ENCODE results near the gene SOCS3.
A peak's percentile ranks its signal among the peaks of the same experiment; 100 is the strongest.

The SOCS3 gene

DNA sequence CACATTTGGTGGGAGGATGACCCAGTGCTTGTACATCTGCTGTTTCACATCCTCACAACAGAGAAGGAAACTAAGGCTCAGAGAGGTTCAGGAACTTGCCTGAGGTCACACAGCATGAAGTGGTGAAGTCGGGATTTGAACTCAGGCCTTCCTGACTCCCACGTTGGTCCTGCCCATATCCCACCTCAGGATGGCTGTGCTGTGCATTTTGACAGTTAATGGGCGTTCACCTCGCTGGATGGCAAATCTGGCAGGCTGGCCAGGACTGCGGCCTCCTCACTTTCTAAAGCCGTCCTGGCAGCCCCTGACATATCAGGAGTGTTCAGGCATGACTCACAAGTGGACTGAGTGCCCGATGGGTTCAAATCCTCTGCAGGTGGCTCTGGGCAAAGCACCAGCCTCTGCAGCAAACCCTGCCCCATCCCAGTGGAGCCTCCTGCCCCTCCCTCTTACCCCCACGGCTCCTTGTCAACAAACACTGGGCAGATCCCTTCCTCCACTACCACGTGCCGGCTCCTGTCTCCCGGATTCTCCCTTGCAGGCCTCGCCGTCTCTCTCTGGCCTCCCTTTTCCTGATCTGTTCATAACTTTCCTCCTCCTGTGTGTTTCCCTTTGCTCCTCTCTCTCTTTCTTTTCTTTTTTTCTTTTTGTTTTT lies 29.2 kb downstream of the SOCS3 start:
- FAIRE-seq: no peak
- DNase-seq (ENCODE audit: insufficient read length, low spot score): peak; percentile 78
- TF ChIP-seq POLR2A (IDR thresholded peaks at IDR 0.05; ENCODE audit: low read depth, low read length): peak; percentile 19; the same call in 1 of the 2 replicates

DNA sequence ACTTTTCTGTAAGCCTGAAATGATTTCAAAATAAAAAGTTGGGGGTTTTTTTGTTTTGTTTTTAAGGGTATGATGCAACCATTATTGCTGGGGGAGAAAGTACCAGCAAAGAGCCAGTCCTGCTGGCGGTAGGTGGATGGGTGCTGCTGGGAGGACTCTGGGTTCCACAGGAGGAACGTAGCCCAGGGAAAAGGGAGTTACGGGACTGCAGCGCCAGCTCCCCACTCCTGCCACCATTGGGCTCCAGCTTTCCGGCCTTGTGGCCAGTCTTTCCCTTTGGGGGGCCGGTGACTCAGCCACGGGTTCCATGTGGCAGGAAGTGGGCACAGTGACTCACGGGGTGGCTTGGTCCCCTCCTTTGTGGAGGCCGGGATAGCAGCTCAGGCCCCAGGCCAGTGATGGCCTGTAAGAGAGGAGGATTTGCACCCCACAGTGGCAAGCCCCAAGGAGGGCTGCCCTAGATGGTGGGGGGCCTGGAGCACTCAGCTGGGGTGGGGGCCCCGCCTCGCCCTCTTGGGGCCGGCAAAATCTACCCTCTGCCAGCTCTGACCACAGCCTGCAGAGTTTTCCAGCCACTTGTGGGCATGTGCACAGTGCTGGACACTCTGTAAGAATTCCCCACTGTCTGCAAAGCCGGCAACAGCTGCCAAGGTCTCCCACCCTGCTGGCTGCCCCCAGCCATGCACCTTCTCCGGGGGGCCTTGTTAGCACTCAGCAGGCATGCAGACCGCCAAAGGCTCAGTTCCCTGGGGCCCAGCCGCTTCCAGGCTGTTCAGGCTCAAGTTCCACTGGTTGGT lies 30.4 kb downstream of the SOCS3 start:
- no peak for FAIRE-seq
- TF ChIP-seq POLR2A (IDR thresholded peaks at IDR 0.05; ENCODE audit: low read depth, low read length): no peak

DNA sequence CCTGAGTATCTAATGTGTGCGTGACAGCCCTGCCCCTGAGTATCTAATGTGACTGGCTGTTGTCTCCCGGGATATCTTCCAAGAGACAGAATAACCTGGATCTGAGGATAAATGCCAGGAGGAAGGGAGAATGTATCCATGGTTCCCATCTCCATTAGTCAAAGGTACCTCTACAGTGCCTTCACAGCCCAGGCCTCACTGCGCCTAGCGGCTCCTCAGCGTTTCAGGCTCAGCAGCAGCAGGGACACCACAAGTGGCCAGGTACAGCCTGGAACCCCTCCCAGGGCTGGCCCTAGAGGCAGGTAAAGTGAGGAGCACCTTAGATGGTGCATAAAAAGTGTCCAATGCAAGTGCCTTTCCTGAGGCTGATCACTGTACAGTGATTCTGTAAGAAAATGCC lies 32.0 kb downstream of the SOCS3 start:
- DNase-seq (ENCODE audit: insufficient read length, low spot score): no peak
- TF ChIP-seq POLR2A (IDR thresholded peaks at IDR 0.05; ENCODE audit: low read depth, low read length): no peak
- no peak for FAIRE-seq

More for the DNA sequence above, 30.4 kb downstream of the SOCS3 start:
- peak; percentile 86 for DNase-seq (ENCODE audit: insufficient read length, low spot score)

DNA sequence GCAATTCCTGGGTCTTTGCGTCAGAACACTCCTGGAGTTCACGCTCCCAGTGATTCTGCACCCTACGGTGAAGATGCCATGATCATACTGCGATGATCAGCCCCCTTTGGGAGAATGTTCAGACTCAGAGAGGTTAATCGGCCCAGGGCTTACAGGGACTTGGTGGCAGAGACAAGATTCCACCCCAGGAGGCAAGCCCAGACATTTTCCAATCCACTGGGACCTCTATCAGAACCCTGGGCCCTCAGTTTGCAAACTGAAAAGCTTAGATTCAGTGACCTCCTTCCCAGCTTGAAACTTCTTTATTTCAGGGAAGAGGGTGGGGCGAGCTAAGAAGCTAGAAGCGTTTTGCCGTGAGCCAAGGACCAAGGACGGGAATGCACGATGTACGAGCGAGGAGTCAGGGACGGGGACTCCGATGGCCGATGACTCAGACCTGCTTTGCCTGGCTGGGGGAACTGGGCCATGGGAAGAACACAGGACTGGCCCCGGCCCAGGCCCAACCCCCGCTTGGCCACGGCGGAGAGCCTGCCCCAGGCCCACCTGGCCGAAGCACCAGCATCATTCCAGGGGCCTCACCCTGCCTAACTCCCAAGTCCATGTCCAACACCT lies 34.7 kb downstream of the SOCS3 start:
- no peak for TF ChIP-seq POLR2A (IDR thresholded peaks at IDR 0.05; ENCODE audit: low read depth, low read length)
- FAIRE-seq (no peak), DNase-seq (ENCODE audit: insufficient read length, low spot score) (no peak)

DNA sequence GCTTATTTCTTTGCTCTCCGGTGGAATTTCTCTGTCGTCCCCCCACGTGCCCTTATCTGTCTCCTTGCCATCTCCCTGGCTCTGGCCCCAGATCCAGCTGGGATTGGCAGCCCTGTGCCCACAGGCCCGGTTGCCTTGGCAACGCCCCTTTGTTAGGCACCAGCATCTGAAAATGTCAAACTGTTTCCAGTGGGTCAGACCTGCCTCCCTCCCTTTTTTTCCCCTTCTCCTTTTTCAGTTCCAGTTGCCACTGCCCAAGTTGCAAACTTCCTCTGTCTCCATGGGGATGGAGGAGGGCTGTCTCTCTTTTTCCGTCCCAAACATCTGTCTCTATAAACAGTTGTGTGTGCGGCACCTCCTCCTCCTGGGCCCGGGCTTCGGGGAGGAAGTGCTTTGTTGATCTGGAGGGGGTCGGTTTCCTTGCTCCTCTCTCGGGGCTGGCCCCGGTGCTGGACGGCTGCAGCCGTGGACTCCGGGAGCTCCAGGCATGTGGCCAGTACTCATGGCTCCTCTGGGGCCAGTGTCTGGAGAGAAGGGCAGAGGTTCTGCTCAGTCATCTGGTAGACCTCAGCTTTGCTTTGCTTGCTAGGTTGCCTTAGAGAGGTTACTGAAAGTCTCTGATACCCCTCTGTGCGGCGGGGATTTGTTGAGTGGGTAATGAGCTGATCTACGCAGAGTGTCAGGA lies 35.3 kb downstream of the SOCS3 start:
- DNase-seq (ENCODE audit: insufficient read length, low spot score): no peak
- no peak for TF ChIP-seq POLR2A (IDR thresholded peaks at IDR 0.05; ENCODE audit: low read depth, low read length)
- no peak for FAIRE-seq

DNA sequence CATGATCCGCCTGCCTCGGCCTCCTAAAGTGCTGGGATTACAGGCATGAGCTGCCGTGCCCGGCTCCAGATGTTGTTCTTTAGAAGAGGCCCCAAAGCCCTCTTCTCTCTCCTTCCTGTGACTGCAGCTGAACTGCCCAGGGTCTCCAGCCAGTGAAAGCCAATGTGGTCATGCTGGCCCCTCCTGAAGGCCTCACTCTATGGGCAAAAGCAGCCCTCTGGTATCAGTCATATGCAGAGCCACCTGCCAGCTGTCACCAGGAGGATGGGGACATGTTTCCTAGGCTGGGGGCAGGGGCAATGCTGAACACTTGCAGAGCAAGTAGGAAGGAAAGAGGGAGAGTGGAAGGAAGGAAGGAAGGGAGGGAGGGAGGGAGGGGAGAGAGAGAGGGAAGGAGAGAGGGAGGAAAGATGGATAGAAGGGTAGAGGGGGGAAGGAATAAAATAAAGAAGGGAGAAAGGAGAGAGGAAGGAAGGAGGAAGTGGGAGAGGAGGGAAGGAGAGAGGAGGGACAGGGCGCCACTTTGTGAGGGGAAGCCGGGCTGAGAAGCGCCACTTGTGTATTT lies 36.0 kb downstream of the SOCS3 start:
- no peak for FAIRE-seq
- TF ChIP-seq POLR2A (IDR thresholded peaks at IDR 0.05; ENCODE audit: low read depth, low read length): no peak
- no peak for DNase-seq (ENCODE audit: insufficient read length, low spot score)

DNA sequence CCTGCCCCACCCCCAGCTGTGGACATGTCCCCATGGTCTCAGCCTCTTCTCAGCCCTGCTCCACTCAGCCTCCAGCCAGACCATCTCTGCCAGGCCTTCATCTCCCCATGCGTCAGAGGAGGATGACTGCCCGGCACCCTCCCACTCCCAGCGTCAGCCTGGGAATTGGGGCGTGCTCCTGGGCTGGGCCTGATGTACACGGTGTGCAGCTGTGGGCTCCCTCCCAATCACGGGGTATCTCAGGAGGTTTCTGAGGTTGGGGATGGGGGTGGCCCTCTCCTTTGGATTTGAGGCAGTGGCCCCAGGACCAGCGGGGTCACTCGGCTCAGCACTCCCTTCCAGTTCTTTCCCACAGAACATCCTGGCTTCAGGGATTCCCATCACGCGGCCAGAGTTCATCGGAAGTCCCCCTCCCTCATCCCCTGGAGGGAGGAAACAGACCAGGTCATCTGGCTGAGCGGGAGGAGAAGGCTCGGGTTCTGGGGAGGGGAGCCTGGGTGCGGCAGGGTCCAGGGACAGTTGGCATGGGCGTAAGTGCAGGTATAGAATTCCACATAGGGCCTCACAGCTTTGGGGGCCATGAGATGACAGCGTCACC lies 36.9 kb downstream of the SOCS3 start:
- FAIRE-seq (no peak), DNase-seq (ENCODE audit: insufficient read length, low spot score) (no peak)
- TF ChIP-seq POLR2A (IDR thresholded peaks at IDR 0.05; ENCODE audit: low read depth, low read length): no peak

DNA sequence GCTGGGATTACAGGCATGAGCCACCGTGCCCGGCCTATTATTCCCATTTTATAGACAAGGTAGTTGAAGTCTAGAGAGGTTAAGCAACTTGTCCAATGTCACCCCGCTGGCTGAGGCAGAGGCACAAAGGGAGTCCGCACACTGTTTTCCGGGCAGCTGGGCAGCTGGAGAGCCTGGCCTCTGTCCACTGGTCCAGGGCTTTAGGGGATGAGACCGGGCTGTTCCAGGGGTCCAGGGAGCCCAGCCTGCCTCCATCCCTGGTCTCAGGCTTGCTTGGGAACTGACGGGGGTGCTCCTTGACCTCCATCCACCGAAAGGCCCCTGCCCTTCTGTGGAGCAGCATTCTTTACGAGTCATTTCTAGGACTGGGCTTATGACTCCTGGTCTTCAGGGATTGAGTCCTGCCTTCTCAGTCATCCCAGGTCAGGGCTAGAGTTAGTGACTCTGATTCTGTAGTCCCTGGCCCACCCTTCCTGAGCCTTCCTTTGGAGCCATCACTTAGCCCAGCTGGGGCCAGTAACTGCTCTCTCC lies 37.5 kb downstream of the SOCS3 start:
- FAIRE-seq (no peak), DNase-seq (ENCODE audit: insufficient read length, low spot score) (no peak)
- no peak for TF ChIP-seq POLR2A (IDR thresholded peaks at IDR 0.05; ENCODE audit: low read depth, low read length)

DNA sequence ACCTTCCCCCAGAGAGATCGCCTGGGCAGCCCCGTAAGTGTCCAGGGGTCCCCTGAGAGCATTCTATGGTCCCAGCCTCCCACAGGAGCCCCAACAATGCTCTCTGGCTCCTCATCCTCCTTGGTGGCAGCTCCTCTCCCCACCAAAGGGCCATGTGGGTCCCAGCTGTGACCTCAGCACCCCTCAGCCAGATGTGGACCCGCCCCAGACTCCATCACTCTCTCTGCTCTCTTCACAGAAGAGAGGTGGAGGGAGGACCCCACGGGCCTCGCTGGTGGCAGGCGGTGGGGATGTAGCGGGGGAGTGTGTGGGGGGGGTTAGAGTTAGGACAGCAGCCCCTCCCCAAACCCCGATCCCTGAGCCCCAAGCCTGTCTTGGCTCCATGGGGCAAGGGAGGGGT lies 41.0 kb downstream of the SOCS3 start:
- FAIRE-seq (no peak), DNase-seq (ENCODE audit: insufficient read length, low spot score) (no peak)
- TF ChIP-seq POLR2A (IDR thresholded peaks at IDR 0.05; ENCODE audit: low read depth, low read length): no peak

DNA sequence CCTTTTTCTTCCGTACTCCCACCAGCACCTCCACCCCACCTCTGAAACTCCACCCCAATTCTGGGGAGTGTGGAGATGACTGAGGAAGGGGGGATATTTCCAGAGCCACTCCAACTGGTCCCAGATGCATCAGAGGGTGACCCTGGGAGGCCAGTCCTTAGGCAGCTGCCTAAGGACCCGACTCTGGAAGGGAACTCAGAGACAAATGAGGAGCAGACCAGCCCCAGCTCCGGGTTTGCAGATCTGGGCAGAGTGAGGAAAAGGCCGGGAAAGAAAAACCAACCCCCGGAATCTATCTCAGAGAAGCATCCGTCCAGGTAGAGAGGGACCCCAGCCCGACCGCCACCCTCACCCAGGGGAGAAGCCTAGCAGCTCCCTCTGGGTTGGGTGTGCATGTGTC lies 41.5 kb downstream of the SOCS3 start:
- no peak for DNase-seq (ENCODE audit: insufficient read length, low spot score)
- TF ChIP-seq POLR2A (IDR thresholded peaks at IDR 0.05; ENCODE audit: low read depth, low read length): no peak
- FAIRE-seq: no peak

DNA sequence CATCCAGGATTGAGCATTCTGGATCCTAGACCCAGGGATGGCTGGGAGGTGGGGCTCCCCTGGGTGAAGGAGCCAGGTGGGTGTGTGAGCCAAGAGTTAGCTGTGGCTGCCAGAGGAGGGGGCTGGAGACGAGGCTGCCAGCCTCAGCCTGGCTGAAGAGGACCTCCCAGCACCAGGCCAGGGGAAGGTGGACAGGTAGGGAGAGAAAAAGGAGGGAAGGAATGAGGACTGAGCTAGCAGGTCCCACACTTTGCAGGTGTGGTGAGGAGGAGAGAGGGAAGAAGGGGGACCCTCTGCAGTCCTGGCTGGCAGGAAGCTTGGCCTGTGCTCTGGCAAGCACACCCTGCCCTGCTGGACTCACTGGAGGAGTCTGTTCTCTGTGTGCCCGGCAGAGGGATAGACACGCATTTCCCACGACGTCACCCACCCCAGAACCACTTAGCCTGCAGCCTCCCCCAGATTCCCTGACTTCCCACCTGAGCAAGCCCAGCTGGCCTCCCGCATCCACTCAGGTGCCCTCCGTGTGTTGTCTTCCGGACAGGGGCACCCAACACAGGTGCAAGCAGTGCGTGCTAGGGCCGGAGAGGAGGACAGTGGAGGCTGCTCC lies 42.0 kb downstream of the SOCS3 start:
- FAIRE-seq: no peak
- TF ChIP-seq POLR2A (IDR thresholded peaks at IDR 0.05; ENCODE audit: low read depth, low read length): no peak
- DNase-seq (ENCODE audit: insufficient read length, low spot score): no peak

DNA sequence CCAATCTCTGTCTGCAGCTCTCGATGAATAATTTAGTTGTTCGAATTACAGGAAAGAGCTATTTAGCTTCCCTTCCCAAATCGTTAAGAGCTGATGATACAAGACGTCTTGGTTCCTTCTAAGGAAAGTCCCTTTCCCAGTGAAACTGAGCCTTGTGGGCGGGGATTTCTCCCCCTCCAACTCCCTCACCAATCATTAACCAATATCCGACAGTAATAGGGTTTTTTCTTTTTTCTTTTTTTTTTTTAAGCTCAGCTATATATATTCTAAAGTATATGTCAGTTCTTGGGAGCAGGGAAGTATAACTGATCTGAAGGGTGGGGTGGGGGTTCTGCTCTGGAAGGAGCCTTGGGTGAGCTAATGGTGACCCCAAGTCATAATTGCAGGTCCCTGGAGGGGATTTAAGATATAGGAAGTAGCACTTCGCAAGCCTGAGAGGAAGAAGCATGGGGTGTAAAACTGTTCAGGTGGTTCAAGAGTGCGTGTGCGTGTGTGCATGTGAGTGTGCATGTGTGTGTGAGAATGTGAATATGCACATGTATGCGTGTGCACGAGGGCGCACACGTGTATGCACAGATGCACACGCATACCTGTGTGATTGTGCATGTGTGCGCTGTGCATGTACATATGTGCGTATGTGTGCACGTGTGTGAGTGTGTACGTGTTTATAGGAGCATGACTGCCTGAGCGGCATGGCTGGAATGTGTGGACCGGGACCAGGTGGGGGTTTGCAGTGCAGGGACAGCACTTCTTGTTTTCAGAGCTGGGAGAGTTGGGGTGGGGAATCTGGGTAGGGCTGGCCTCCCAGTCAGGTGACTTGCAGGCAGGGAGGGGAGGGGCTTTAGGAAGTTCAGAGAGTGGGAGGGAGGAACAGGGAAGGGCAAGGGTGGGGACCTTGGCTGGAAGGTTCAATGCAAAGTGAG lies 42.7 kb downstream of the SOCS3 start:
- DNase-seq (ENCODE audit: insufficient read length, low spot score): no peak
- TF ChIP-seq POLR2A (IDR thresholded peaks at IDR 0.05; ENCODE audit: low read depth, low read length): 0 out of 2 replicates have a peak, but pooled peaks have one; percentile 26
- FAIRE-seq: no peak
